GM12874 (cell line): Measurements from ENCODE around the gene SBSN.

ENCODE experiments used
- CTCF ChIP-seq: IDR thresholded peaks from 2 replicates; pipeline ENCODE4 v1.5.1; 2011; ENCODE audit warnings: low read depth, mild to moderate bottlenecking, control low read depth, low read length, moderate library complexity; ENCODE audit not compliant: insufficient read depth

SBSN gene

GRCh38 chr19:35488677-35489076, 39.4 kb downstream of the SBSN start:
- TF ChIP-seq CTCF: no peak

- TF ChIP-seq CTCF: no peak
Measured at GRCh38 chr19:35487656-35488182, 40.4 kb downstream of the SBSN start.

- no peak for TF ChIP-seq CTCF
Measured at GRCh38 chr19:35486268-35486708, 41.8 kb downstream of the SBSN start.

GRCh38 chr19:35484252-35485036, 43.7 kb downstream of the SBSN start:
- TF ChIP-seq CTCF: no peak

- TF ChIP-seq CTCF: no peak
Measured at GRCh38 chr19:35483089-35483488, 45.0 kb downstream of the SBSN start.

- no peak for TF ChIP-seq CTCF
Measured at GRCh38 chr19:35478794-35479677, 49.1 kb downstream of the SBSN start.

- peak; percentile 41; the same call in 1 of the 2 replicates for TF ChIP-seq CTCF
Measured at GRCh38 chr19:35476149-35476548, 52.0 kb downstream of the SBSN start.
